Inferior parietal cortex (tissue), 1 donor: ENCODE data around the gene YY1.
"Not testable (repeated sequence)": the region's sequence is repeated elsewhere in the genome, so short reads cannot be mapped to it uniquely, and the experiment has no call there.

Experiments
- DNase-seq: peaks from one replicate; pipeline ENCODE4 v3.0.0-alpha.2; 2016; ENCODE audit errors: extremely low spot score

YY1 gene

DNA sequence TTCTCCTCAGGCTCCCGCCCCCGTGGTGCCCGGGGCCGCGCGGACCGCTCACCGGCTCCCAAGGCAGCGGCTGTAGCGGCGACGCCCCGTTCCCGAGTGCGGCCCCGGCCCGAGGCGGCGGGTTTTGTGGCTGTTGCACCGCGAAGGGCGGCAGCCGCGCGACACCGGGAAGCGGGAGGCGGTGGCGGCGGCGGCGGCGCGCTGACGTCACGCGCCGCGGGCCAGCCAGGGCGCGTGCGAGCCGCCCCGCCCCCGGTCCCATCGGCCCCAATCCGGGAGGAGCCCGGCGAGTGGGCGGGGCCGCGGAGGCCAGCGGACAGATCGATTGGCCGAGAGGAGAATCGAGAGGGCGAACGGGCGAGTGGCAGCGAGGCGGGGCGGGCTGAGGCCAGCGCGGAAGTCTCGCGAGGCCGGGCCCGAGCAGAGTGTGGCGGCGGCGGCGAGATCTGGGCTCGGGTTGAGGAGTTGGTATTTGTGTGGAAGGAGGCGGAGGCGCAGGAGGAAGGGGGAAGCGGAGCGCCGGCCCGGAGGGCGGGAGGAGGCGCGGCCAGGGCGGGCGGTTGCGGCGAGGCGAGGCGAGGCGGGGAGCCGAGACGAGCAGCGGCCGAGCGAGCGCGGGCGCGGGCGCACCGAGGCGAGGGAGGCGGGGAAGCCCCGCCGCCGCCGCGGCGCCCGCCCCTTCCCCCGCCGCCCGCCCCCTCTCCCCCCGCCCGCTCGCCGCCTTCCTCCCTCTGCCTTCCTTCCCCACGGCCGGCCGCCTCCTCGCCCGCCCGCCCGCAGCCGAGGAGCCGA is at the start of gene YY1:
Gene YY1, plus strand, starts transcription at position 726 of the 792 bp plus-strand sequence. CDS start 101 bp downstream, outside the sequence.
- peak; percentile 94 for DNase-seq

DNA sequence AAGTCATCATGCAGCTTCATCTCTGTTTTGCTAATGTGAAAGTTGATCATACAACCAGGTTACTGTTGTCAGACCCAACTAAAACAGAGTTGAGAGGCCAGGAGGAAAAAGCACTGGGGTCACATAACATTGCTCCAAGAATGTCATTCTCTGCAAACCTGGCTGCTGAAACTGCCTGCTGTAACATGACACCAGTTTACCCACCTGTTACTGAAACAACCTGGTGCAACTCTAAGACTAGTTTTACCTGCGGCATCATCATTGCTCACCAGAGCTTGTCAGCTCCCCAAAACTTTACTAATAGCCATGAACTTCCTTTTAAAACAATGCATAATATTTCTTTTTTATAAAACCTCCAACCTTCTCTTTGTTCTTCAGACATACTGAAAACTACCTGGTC is 48.8 kb upstream of the YY1 start:
- no peak for DNase-seq

- no peak for DNase-seq
Observed at GRCh38 chr14:100191584-100192249, 47.2 kb upstream of the YY1 start.

- DNase-seq: no peak
Observed at GRCh38 chr14:100192250-100192671, 46.7 kb upstream of the YY1 start.

DNA sequence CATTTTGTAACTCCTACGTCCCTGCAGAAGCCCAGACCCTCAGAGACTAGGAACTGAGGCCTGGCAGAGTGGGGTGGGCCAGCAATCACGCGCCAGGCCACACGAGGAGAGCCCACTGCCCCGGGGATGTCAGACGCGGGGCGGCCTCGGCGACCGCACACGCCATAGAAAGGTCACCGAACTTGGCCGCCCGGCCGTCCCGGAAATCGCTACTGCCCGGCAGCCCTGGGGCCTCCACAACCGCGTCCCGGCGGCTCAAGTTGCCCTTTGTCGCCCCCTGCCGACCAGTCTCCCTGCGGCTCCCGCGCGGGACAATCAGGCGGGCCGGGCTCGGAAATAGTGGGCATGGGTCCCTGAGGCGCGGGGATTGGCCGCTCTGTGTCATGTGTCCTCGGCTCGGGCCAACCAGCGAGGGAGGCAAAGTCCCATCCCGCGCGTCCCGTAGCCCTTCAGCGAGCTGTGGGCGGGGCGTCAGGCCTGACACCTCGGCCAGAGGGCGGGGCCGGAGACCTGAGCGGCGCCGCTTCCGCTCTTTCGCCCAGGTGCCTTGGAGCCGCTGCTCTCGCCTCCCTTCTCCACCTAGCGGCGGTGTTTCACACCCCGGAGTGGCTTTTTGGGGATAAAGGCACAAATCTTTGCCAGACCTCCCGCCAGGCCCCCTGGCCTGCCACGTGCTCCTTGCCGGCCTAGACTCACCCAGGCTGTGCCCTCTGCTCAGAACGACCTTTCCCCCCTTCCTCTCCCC is 46.1 kb upstream of the YY1 start:
- peak; percentile 96 for DNase-seq

DNA sequence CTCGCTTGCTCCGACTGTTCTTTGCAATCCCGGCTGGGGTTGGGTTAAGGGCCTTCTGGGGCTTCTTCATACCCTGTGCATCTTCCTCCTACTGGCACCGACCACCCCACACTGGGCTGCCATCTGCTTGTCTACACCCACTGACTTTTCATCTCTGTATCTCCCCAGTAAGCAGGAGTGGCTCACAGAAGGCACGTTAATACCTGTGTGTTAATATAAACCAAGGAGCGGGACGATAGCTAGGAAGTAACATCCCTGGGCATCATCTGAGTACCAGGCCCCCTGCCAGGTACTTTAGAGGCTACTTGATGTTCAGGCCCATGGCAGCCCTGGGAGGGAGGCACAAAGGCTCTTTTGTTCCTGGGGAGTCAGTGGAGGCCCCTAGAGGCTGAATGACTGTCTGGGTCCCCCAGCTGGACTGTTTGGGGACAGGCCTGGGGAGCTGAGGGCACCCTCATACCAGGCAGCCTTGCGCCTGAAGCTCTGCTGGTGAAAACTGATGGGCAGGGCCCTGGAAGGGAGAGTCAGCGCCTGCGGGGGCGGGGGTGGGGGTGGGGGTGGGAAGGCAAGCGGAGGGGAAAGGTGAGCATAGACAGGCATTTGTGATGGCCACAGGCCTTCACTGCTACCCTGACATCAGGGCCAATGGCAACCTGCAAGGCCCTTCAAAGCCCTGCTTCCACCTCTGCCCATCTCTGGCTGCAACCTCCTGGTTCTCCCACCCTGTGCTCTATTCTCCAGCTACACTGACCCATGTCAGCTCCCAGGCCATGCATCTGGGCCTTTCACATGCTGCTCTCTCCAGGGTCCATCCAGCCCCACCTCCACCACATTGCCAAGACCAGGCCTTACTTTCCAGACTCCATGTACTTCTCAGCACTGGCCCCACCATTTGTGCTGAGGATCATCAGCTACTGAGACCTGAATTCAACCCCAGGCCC is 45.3 kb upstream of the YY1 start:
- DNase-seq: peak; percentile 42

DNA sequence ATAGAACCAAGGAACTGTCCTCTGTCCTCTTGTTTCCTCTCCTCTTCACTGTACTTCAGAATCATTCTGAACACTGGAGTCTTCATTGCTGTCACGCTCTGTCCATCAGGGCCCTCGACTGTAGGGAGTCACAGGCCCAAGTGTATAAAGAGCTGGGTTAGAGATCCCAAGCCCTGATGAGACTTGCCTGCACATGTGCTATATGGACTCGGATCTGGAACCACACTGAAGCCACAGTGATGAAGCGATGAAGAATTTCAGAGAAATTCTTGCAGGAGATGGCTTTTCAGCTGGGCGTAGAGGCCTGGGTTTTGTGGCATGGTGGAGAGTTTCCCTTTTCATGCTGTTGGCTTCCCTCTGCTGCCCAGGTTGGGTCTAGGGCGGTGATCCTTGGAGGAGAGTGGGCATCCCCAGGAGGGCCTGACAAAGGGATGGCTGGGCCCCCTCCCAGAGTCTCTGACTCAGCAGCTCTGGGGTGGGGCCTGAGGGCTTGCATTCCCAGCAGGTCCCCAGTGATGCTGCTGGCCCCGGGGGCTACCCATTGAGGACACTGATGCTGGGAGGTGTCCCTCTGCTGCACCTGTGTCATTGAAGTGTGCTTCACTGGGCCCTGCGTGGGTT is 39.6 kb upstream of the YY1 start:
- DNase-seq: no peak

- DNase-seq: no peak
Observed at GRCh38 chr14:100200311-100200710, 38.6 kb upstream of the YY1 start.

DNA sequence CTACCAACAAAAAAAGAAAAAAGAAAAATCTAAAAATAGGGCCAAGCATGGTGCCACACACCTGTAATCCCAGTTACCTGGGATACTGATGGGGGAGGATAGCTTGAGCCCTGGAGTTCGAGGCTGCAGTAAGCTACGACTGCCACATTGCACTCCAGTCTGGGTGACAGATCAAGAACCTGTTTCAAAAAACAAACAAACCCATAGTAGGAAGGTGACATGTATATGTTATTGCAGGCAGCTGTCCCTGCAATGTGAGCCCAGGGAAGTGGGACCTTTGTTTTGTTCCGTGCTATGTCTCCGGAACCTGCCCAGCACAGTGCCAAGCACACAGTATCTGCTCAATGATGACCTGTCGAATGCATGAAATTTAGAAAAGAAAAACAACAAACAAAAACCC is 37.2 kb upstream of the YY1 start:
- no peak for DNase-seq

DNA sequence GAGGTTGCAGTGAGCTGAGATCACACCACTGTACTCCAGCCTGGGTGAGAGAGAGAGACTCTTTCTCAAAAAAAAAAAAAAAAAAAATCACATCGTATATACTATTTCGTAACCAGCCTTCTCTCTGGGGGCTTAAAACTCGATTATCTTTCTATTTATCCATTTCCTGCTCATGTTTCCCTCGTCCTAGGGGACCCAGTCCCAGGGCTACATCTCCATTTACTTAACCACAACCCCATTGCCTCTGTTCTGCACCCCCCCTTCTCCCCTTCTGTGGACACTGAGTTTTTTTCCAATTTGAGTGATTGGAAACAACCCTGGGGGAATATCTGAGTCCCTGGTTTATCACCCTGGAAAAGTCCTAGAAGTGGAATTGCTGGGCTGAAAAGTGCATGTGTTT is 36.2 kb upstream of the YY1 start:
- DNase-seq: no peak

- no peak for DNase-seq
Observed at GRCh38 chr14:100203146-100203545, 35.8 kb upstream of the YY1 start.

DNA sequence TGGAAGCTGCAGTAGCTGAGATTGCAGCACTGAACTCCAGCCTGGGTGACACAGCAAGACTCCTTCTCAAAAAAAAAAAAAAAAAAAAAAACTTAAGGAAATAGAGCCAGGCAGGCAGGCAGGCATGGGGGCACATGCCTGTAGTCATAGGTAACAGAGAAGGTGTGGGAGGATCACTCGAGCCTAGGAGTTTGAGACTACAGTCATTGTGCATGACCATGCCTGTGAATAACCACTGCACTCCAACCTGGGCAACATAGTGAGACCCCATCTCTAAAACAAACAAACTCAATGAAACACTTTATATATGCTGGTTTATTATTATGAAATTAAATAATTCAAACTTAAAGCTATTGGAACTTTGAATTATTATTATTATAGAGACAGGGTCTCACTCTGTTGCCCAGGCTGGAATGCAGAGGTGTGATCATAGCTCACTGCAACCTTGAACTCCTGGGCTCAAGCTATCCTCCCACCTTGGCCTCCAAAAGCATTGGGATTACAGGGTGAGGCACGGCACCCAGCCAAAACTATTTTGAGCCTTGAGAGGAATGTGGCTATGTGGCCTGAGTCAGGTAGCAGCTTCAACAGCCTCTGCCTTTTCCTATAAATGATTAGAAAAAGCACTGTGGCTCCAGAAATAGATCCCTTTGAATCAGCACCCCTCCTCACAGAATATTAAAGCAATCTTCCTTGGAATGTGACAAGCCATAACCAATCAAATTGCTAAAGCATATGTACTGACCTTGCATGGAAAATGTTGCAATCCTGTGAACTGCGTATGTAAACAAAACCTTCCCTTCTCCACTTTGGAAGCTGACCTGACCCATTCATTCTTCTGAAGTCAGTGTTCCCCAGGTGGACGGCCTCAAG is 34.7 kb upstream of the YY1 start:
- DNase-seq: no peak

- DNase-seq: not testable (repeated sequence)
Observed at GRCh38 chr14:100204835-100205167, 34.1 kb upstream of the YY1 start.

GRCh38 chr14:100207588-100207987 is 31.4 kb upstream of the YY1 start:
- DNase-seq: not testable (repeated sequence)

DNA sequence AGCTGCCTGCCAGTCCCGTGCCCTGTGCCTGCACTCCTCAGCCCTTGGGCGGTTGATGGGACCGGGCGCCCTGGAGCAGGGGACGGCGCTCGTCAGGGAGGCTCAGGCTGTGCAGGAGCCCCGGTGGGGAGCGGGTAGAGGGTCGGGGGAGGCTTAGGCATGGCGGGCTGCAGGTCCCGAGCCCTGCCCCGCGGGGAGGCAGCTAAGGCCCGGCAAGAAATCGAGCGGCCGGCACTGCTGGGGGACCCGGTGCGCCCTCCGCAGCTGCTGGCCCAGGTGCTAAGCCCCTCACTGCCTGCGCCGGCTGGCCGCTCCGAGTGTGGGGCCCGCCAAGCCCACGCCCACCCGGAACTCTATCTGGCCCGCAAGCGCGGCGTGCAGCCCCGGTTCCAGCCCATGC is 30.8 kb upstream of the YY1 start:
- DNase-seq: not testable (repeated sequence)

DNA sequence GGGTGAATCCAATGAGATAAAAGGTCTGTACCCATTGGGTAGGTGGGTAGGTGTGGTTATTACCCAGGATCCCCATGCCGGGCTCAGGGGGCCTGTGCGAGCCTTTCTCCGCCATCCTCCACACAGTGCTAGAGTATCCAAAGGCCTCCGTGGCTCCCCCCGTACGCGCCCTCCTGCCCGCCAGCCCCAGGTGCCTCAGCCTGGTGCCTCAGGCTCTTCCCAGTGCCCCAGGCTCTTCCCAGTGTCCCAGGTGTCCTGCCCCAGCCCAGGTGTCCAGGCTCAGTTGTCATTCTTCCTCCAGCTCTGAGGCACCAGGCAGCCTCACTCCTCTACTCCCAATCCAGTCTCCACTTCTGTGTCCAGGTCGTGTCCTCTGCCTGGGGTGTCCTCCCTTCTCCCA is 27.6 kb upstream of the YY1 start:
- no peak for DNase-seq

DNA sequence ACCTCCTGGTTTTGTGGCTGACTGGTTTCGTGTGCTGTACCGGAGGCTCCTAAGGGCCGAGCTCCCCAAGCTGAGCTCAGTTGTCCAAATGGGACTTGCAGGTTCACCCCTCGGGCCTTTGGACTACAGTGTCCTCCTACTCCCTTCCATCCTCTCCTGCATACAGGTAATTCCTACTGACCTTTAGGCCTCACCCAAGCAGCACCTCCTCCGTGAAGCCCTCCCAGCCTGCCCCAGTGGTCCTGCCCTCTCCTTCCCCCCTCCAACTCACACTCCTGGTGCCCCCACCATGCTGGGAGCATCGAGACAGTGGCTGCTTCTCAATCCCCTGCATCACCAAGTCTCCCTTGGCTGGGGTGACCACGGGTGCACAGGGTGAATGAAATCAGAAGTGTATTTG is 27.1 kb upstream of the YY1 start:
- DNase-seq: no peak

DNA sequence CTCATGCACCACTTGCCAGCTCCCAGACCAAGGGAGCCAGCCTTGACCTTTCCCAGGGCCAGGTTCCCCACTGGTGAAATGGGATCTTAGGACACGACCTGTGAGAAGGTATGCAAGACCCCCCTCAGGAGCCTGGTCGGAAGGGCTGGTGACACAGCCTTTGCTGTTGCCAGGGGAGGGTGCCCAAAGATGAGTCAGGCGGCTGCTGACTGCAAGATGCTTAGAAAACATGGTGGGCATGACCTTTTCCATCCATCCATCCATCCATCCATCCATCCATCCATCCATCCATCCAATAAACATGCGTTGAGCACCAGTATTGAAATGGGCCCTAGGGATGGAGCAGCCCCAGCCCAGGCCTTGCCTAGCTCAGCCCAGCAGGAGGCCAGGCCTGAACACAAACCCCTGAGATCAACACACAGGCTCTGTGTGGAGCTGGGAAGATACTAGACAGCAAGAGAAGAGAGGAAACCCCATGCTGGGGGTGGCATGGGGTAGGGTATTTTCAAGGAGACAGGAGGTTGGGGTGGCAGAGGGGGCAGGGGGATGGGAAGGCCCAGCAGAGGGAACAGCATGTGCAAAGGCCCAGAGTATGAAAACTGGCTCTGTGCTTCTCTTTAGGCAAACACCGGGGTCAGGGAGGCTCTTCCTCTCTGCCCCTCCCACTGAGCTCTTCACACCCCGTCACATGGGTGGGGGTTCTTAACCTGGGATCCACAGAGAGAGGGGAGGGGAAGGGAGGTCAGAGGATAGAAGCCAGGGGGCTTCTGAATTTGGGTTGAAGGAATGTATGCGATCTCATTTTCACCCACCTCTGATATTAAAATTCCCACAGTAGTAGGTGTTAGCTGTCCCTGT is 26.2 kb upstream of the YY1 start:
- no peak for DNase-seq

DNA sequence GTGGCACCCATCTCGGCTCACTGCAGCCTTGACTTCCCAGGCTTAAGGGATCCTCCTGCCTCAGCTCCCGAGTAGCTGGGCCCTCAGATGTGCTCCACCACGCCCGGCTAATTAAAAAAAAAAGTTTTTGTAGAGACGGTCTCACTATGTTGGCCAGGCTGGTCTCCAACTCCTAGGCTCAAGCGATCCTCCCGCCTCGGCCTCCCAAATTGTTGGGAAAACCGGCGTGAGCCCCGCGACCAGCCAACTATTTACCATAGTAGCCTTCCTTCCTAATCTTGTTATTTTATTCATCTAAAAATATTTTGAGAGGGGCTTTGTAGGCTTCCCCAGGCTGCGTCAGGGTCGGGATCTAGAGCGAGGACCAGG is 25.4 kb upstream of the YY1 start:
- DNase-seq: no peak
